Measurements from ENCODE around the gene MACROD1. TPM values are rescaled to one million over a fixed set of nuclear protein-coding genes. Genes with fewer than 3 reads are reported as not detected.

The MACROD1 gene
- total and polyA plus RNA-seq, 2 donors (not counting 3 experiments of a cell fraction or from before 2014, with no cell fraction given): 11.0 to 16.2 TPM

DNA sequence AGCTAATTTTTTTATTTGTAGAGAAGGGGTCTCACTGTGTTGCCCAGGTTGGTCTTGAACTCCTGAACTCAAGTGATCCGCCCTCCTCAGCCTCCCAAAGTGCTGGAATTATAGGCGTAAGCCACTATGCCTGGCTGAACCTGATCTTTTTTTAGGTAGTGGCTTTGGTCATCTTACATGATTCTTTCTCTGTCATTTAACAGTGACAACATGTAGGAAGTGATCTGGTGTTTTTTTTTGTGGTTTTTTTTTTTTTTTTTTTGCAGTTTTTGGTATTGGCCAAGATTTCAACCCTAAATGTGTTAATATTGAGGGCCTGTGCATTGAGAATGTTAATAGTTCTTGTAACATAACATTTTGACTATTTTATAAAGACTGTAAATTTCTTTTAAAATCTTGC lies 32.6 kb upstream of the MACROD1 start:
- intact Hi-C loops (cut with micrococcal nuclease) (no loop called here), dilution Hi-C loops (cut with MboI; ENCODE audit: extremely low pct_ligation_motif_present, low sequenced_read_pairs) (no loop called here)
- TF ChIP-seq GATA2 (IDR thresholded peaks at IDR 0.05; ENCODE audit: insufficient read depth, insufficient read length, low read depth, low read length) (no peak), POLR2A (IDR thresholded peaks at IDR 0.05; ENCODE audit: low read depth, low read length) (no peak), JUN (IDR thresholded peaks at IDR 0.05; ENCODE audit: borderline replicate concordance, insufficient read depth, insufficient read length, low read depth) (no peak), FOS (IDR thresholded peaks at IDR 0.05; ENCODE audit: borderline replicate concordance, insufficient read depth, low read length) (no peak), POLR2AphosphoS5 (IDR thresholded peaks at IDR 0.05; ENCODE audit: insufficient read depth, low read depth, low read length) (no peak), MYC (IDR thresholded peaks at IDR 0.05; ENCODE audit: low read depth, low read length) (no peak), CTCF (IDR thresholded peaks at IDR 0.05; ENCODE audit: extremely low read depth in 1 of 2, insufficient read depth in 1 of 2, low read depth in 1 of 2, low read length in 2 of 2) (no peak), EZH2 (IDR thresholded peaks at IDR 0.05; ENCODE audit: borderline replicate concordance, low read depth, low read length, severe bottlenecking) (no peak)
- TF ChIP-seq, protein P1, sequence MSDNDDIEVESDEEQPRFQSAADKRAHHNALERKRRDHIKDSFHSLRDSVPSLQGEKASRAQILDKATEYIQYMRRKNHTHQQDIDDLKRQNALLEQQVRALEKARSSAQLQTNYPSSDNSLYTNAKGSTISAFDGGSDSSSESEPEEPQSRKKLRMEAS (IDR thresholded peaks at IDR 0.05; ENCODE audit: insufficient read depth, insufficient read length): no peak
- BruUV-seq (replicated peaks): no TSS peak
- Histone ChIP-seq H3K9me1 (replicated peaks; ENCODE audit: control insufficient read depth, extremely low read depth, insufficient read depth, low read length) (no peaks in the 10 kb centered on the region), H3K4me2 (ENCODE audit: insufficient read depth, low read length) (no peak overlapping the region), H3K36me3 (ENCODE audit: control insufficient read depth in 2 of 2, extremely low read depth in 1 of 2, insufficient read depth in 2 of 2, low read length in 2 of 2) (peaks cover 42 to 59% of the 10 kb centered on the region in 2 experiments), H2AFZ (ENCODE audit: low read depth, low read length) (no peak overlapping the region), H3K9ac (replicated peaks; ENCODE audit: extremely low read depth, insufficient read depth, low read length) (no peak overlapping the region), H3K4me3 (replicated peaks in 1 of 3; ENCODE audit: insufficient read depth in 1 of 3, low read depth in 1 of 3, low read length in 3 of 3) (no peak overlapping the region), H3K4me1 (ENCODE audit: control insufficient read depth, extremely low read depth, insufficient read depth, low read length) (no peaks in the 10 kb centered on the region), H4K20me1 (replicated peaks; ENCODE audit: control insufficient read depth, extremely low read depth, insufficient read depth, low read length) (no peaks in the 10 kb centered on the region), H3K9me3 (replicated peaks; ENCODE audit: control insufficient read depth, insufficient read depth, low read length) (no peaks in the 10 kb centered on the region), H3K27ac (ENCODE audit: insufficient read depth, low read depth, low read length) (no peak overlapping the region), H3K79me2 (ENCODE audit: control insufficient read depth, insufficient read depth, low read length) (peaks cover under 1% of the 10 kb centered on the region), H3K27me3 (ENCODE audit: control insufficient read depth in 2 of 2, insufficient read depth in 2 of 2, low read length in 2 of 2) (no peaks in the 10 kb centered on the region)
- CTCF ChIA-PET: no interaction called here
- DNase-seq (ENCODE audit: low read depth, low spot score) (no peak), FAIRE-seq (no peak)
- POLR2A ChIA-PET: interaction anchor here (0.7 kb wide), 1 partner anchor 47 kb away, joined by 7 read pairs; no protein-coding TSS in a partner anchor

Measured in endothelial cell of umbilical vein (primary cell).